ENCODE measurements around the gene ZNF722. TPM values are rescaled to one million over a fixed set of nuclear protein-coding genes. Genes with fewer than 3 reads are reported as not detected.
"Not testable (repeated sequence)": the region's sequence is repeated elsewhere in the genome, so short reads cannot be mapped to it uniquely, and the experiment has no call there.

ZNF722 gene
- total RNA-seq (not detected), polyA plus RNA-seq (not detected)
- long read RNA-seq, donor 1 = 0 reads
- long read RNA-seq, donor 2 = 0 reads
- long read RNA-seq, donor 3 = 0 reads
- long read RNA-seq, donor 4 = 0 reads
- long read RNA-seq, donor 5 = 0 reads
- long read RNA-seq, donor 6 = 0 reads
- long read RNA-seq, donor 7 = 0 reads
- long read RNA-seq, donor 8 = 0 reads
- long read RNA-seq, donor 9 = 0 reads
- long read RNA-seq, donor 10 = 0 reads

- Histone ChIP-seq H3K4me3 (no peak within 1 kb of the TSS), H3K27ac (no peak within 1 kb of the TSS), H3K36me3 (no peaks in the 10 kb centered on the region), H3K4me1 (no peaks in the 10 kb centered on the region), H3K9me3 (peaks cover 0 to 92% (median 63%) of the 10 kb centered on the region in 4 donors), H3K27me3 (no peaks in the 10 kb centered on the region)
- no peak for DNase-seq
- intact Hi-C loops (cut with DNase I; ENCODE audit: low total_unique reads) = no loop called here
- 87 to 90% (median 90%) methylated on average over 10 of the region's 10 CpGs for WGBS, 5 donors
- TF ChIP-seq EP300 (IDR thresholded peaks at IDR 0.05) (no peak), POLR2AphosphoS5 (IDR thresholded peaks at IDR 0.05) (no peak), POLR2A (IDR thresholded peaks at IDR 0.05) (no peak), CTCF (IDR thresholded peaks at IDR 0.05) (no peak)
Observed at GRCh38 chr7:63998549-63998948, at the start of gene ZNF722. ZNF722 (plus strand) TSS chr7:63998849; CDS start chr7:63998962, 113 bp downstream.

GRCh38 chr7:63953181-63953580 lies 45.5 kb upstream of the ZNF722 start:
- WGBS, 5 donors = 45 to 60% (median 50%) methylated on average over 2 of the region's 2 CpGs
- no peaks in the 10 kb centered on the region for H3K36me3 ChIP-seq
- no peak overlapping the region for H3K4me3 ChIP-seq
- H3K27me3 ChIP-seq = no peaks in the 10 kb centered on the region
- H3K27ac ChIP-seq = no peak overlapping the region
- no peak for TF ChIP-seq EP300 (IDR thresholded peaks at IDR 0.05)
- TF ChIP-seq CTCF (IDR thresholded peaks at IDR 0.05) = no peak
- TF ChIP-seq POLR2AphosphoS5 (IDR thresholded peaks at IDR 0.05) = no peak
- TF ChIP-seq POLR2A (IDR thresholded peaks at IDR 0.05) = no peak
- DNase-seq = no peak
- intact Hi-C loops (cut with DNase I; ENCODE audit: low total_unique reads) = no loop called here
- H3K4me1 ChIP-seq = no peaks in the 10 kb centered on the region
- H3K9me3 ChIP-seq = peaks cover 0 to 78% (median 43%) of the 10 kb centered on the region in 4 donors

GRCh38 chr7:63968629-63969028 lies 30.0 kb upstream of the ZNF722 start:
- no peak for TF ChIP-seq EP300 (IDR thresholded peaks at IDR 0.05)
- no peak for TF ChIP-seq POLR2A (IDR thresholded peaks at IDR 0.05)
- TF ChIP-seq CTCF (IDR thresholded peaks at IDR 0.05) = no peak
- no peak for TF ChIP-seq POLR2AphosphoS5 (IDR thresholded peaks at IDR 0.05)
- H3K27me3 ChIP-seq = no peaks in the 10 kb centered on the region
- H3K4me3 ChIP-seq = no peak overlapping the region
- no peak overlapping the region for H3K27ac ChIP-seq
- peaks cover 0 to 57% (median 24%) of the 10 kb centered on the region in 4 donors for H3K9me3 ChIP-seq
- no peak for DNase-seq
- H3K36me3 ChIP-seq = no peaks in the 10 kb centered on the region
- H3K4me1 ChIP-seq = no peaks in the 10 kb centered on the region
- intact Hi-C loops (cut with DNase I; ENCODE audit: low total_unique reads) = no loop called here

- H3K27me3 ChIP-seq; H3K36me3 ChIP-seq; H3K27ac ChIP-seq; H3K4me1 ChIP-seq; H3K4me3 ChIP-seq; intact Hi-C loops (cut with DNase I; ENCODE audit: low total_unique reads); DNase-seq: not testable (repeated sequence)
- WGBS, 5 donors = 66 to 71% (median 68%) methylated on average over 2 of the region's 2 CpGs
- H3K9me3 ChIP-seq = peaks cover 13 to 86% (median 73%) of the 10 kb centered on the region in 4 donors
Observed at GRCh38 chr7:64015496-64015895, 16.8 kb downstream of the ZNF722 start.

- Histone ChIP-seq H3K36me3 (no peaks in the 10 kb centered on the region), H3K4me3 (no peak overlapping the region), H3K9me3 (peaks cover 32 to 99% (median 90%) of the 10 kb centered on the region in 4 donors), H3K27me3 (peaks cover 0 to 10% (median 0%) of the 10 kb centered on the region in 3 donors), H3K4me1 (no peaks in the 10 kb centered on the region), H3K27ac (no peak overlapping the region)
- no peak for DNase-seq
- WGBS, 5 donors = 74 to 86% (median 84%) methylated on average over 3 of the region's 3 CpGs
- intact Hi-C loops (cut with DNase I; ENCODE audit: low total_unique reads) = no loop called here
- no peak for TF ChIP-seq CTCF (IDR thresholded peaks at IDR 0.05)
Observed at GRCh38 chr7:64035388-64035787, 36.7 kb downstream of the ZNF722 start.
